ENCODE data around the gene FYCO1. TPM values are rescaled to one million over a fixed set of nuclear protein-coding genes. Genes with fewer than 3 reads are reported as not detected.

The FYCO1 gene
- total RNA-seq, 1 donor: 57.8 TPM

GRCh38 chr3:45965253-45965652 lies 30.4 kb downstream of the FYCO1 start:
- no peak overlapping the region for H3K4me3 ChIP-seq (ENCODE audit: low read depth, low read length)
- TF ChIP-seq CTCF (IDR thresholded peaks at IDR 0.05; ENCODE audit: insufficient read depth, low read length): no peak
- no peak for DNase-seq (ENCODE audit: low read depth)

- H3K4me3 ChIP-seq (ENCODE audit: low read depth, low read length): no peak overlapping the region
- no peak for TF ChIP-seq CTCF (IDR thresholded peaks at IDR 0.05; ENCODE audit: insufficient read depth, low read length)
- DNase-seq (ENCODE audit: low read depth): no peak
Measured at GRCh38 chr3:45964139-45964538, 31.5 kb downstream of the FYCO1 start.

GRCh38 chr3:45962033-45962432 lies 33.6 kb downstream of the FYCO1 start:
- no peak for TF ChIP-seq CTCF (IDR thresholded peaks at IDR 0.05; ENCODE audit: insufficient read depth, low read length)
- no peak for DNase-seq (ENCODE audit: low read depth)
- no peak overlapping the region for H3K4me3 ChIP-seq (ENCODE audit: low read depth, low read length)

GRCh38 chr3:45960289-45960688 lies 35.3 kb downstream of the FYCO1 start:
- no peak for TF ChIP-seq CTCF (IDR thresholded peaks at IDR 0.05; ENCODE audit: insufficient read depth, low read length)
- no peak overlapping the region for H3K4me3 ChIP-seq (ENCODE audit: low read depth, low read length)
- DNase-seq (ENCODE audit: low read depth): no peak

GRCh38 chr3:45959201-45959600 lies 36.4 kb downstream of the FYCO1 start:
- no peak for DNase-seq (ENCODE audit: low read depth)
- TF ChIP-seq CTCF (IDR thresholded peaks at IDR 0.05; ENCODE audit: insufficient read depth, low read length): no peak
- H3K4me3 ChIP-seq (ENCODE audit: low read depth, low read length): no peak overlapping the region

GRCh38 chr3:45958321-45958791 lies 37.3 kb downstream of the FYCO1 start:
- no peak overlapping the region for H3K4me3 ChIP-seq (ENCODE audit: low read depth, low read length)
- TF ChIP-seq CTCF (IDR thresholded peaks at IDR 0.05; ENCODE audit: insufficient read depth, low read length): no peak
- no peak for DNase-seq (ENCODE audit: low read depth)

- no peak for TF ChIP-seq CTCF (IDR thresholded peaks at IDR 0.05; ENCODE audit: insufficient read depth, low read length)
- H3K4me3 ChIP-seq (ENCODE audit: low read depth, low read length): no peak overlapping the region
- no peak for DNase-seq (ENCODE audit: low read depth)
Measured at GRCh38 chr3:45957586-45957985, 38.0 kb downstream of the FYCO1 start.
